Astrocyte (in vitro differentiated cells and primary cell): ENCODE results near the gene ZFYVE21. TPM values are rescaled to one million over a fixed set of nuclear protein-coding genes. Genes with fewer than 3 reads are reported as not detected.

Experiments used
- DNase-seq: peaks from one replicate; pipeline ENCODE4 v3.0.0-alpha.2; 2010; ENCODE audit warnings: low read depth
- FAIRE-seq: peaks from 2 replicates; lab custom pipeline; 2011; peaks lifted over from hg19 to GRCh38; lab: Jason Lieb, UNC
- H2AFZ ChIP-seq: 2 replicates; pipeline ENCODE4 v1.6.0; 2012; ENCODE audit warnings: low read depth, low read length, inconsistent platforms
- H3K27ac ChIP-seq: 2 replicates; pipeline ENCODE4 v1.5.1; 2011; ENCODE audit warnings: low read depth, low read length, inconsistent platforms
- H3K27me3 ChIP-seq: 2 replicates; pipeline ENCODE4 v1.6.0; 2011; ENCODE audit warnings: low read length, inconsistent platforms; ENCODE audit not compliant: insufficient read depth
- H3K36me3 ChIP-seq: 2 replicates; pipeline ENCODE4 v1.5.1; 2011; ENCODE audit warnings: low read length, inconsistent platforms; ENCODE audit not compliant: insufficient read depth
- H3K4me1 ChIP-seq: 2 replicates; pipeline ENCODE4 v1.5.1; 2011; ENCODE audit warnings: low read length, inconsistent platforms; ENCODE audit not compliant: insufficient read depth
- H3K4me2 ChIP-seq: 2 replicates; pipeline ENCODE4 v1.6.0; 2012; ENCODE audit warnings: low read length, inconsistent platforms
- H3K4me3 ChIP-seq: 2 replicates; pipeline ENCODE4 v1.5.1; 2011; ENCODE audit warnings: low read depth, mild to moderate bottlenecking, low read length, inconsistent platforms; ENCODE audit not compliant: insufficient read depth
- H3K79me2 ChIP-seq: 2 replicates; pipeline ENCODE4 v1.6.0; 2012; ENCODE audit warnings: mild to moderate bottlenecking, low read length, inconsistent platforms; ENCODE audit not compliant: insufficient read depth
- H3K9ac ChIP-seq: 2 replicates; pipeline ENCODE4 v1.6.0; 2012; ENCODE audit warnings: mild to moderate bottlenecking, low read length, inconsistent platforms
- H3K9me3 ChIP-seq: 2 replicates; pipeline ENCODE4 v1.5.1; 2012; ENCODE audit warnings: low read depth, mild to moderate bottlenecking, low read length, inconsistent platforms; ENCODE audit not compliant: insufficient read depth
- H4K20me1 ChIP-seq: 2 replicates; pipeline ENCODE4 v1.6.0; 2012; ENCODE audit warnings: low read length, inconsistent platforms; ENCODE audit not compliant: insufficient read depth
- H3K27ac Mint-ChIP-seq: one replicate; pipeline ENCODE4 v1.8.0; 2021; ENCODE audit warnings: mild to moderate bottlenecking, mixed read lengths; ENCODE audit not compliant: unreplicated experiment
- H3K27me3 Mint-ChIP-seq: one replicate; pipeline ENCODE4 v1.8.0; 2021; ENCODE audit warnings: low read depth, mixed read lengths; ENCODE audit not compliant: unreplicated experiment
- H3K36me3 Mint-ChIP-seq: one replicate; pipeline ENCODE4 v1.8.0; 2021; ENCODE audit warnings: low read depth, mixed read lengths; ENCODE audit not compliant: unreplicated experiment
- H3K4me1 Mint-ChIP-seq: one replicate; pipeline ENCODE4 v1.8.0; 2021; ENCODE audit warnings: low read depth, mixed read lengths; ENCODE audit not compliant: unreplicated experiment
- H3K4me3 Mint-ChIP-seq: one replicate; pipeline ENCODE4 v1.8.0; 2021; ENCODE audit warnings: mild to moderate bottlenecking, moderate library complexity, mixed read lengths; ENCODE audit not compliant: unreplicated experiment
- H3K9me3 Mint-ChIP-seq: one replicate; pipeline ENCODE4 v1.8.0; 2021; ENCODE audit warnings: mild to moderate bottlenecking, mixed read lengths; ENCODE audit not compliant: unreplicated experiment
- EZH2 ChIP-seq: IDR thresholded peaks from 2 replicates; pipeline ENCODE4 v1.6.1; 2012; ENCODE audit warnings: mild to moderate bottlenecking, low read length, inconsistent platforms; ENCODE audit not compliant: insufficient read depth
- total RNA-seq: library from RNA; stranded (reverse); gene quantifications from 2 replicates; pipeline ENCODE4 v1.2.1, GENCODE V29; 2021
- TF ChIP-seq, protein P1 (sequence below): IDR thresholded peaks from 2 replicates; pipeline ENCODE4 v1.5.1; 2011; ENCODE audit warnings: low read depth, mild to moderate bottlenecking, inconsistent platforms, low read length, moderate library complexity; ENCODE audit not compliant: insufficient read depth

ZFYVE21 gene
- total RNA-seq, 1 donor from 2014 or later, result 41.7 TPM

DNA sequence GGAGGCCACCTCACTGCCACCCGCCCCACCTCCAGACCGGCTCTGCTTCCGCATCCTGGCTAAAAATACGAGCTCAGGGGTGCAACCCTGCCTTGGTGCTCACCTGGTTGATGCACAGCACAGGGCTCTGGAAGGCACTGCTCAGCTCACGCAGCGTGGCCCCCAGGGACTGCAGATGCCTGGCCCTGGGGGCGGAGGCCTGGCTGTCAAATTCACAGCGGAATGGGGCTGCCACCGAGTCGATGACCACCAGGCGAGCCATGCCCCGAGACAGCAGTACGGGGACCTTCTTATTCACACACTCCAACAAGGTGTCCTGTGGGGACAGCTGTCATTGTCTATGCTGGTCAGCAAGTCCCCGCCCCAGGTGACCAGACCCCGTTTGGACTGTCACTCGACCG is 16.3 kb upstream of the ZFYVE21 start:
- H3K27ac Mint-ChIP-seq, result no peak overlapping the region
- H3K27me3 Mint-ChIP-seq, result no peaks in the 10 kb centered on the region
- DNase-seq, result no peak
- no peak for TF ChIP-seq EZH2
- TF ChIP-seq, protein P1, sequence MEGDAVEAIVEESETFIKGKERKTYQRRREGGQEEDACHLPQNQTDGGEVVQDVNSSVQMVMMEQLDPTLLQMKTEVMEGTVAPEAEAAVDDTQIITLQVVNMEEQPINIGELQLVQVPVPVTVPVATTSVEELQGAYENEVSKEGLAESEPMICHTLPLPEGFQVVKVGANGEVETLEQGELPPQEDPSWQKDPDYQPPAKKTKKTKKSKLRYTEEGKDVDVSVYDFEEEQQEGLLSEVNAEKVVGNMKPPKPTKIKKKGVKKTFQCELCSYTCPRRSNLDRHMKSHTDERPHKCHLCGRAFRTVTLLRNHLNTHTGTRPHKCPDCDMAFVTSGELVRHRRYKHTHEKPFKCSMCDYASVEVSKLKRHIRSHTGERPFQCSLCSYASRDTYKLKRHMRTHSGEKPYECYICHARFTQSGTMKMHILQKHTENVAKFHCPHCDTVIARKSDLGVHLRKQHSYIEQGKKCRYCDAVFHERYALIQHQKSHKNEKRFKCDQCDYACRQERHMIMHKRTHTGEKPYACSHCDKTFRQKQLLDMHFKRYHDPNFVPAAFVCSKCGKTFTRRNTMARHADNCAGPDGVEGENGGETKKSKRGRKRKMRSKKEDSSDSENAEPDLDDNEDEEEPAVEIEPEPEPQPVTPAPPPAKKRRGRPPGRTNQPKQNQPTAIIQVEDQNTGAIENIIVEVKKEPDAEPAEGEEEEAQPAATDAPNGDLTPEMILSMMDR, result no peak
- H3K4me3 Mint-ChIP-seq, result no peak overlapping the region
- Histone ChIP-seq H3K9ac (no peak overlapping the region), H3K4me2 (no peak overlapping the region), H3K27ac (no peak overlapping the region), H3K27me3 (no peaks in the 10 kb centered on the region), H3K36me3 (peaks cover 11% of the 10 kb centered on the region), H3K9me3 (no peaks in the 10 kb centered on the region), H3K4me1 (peaks cover 23% of the 10 kb centered on the region), H3K4me3 (no peak overlapping the region), H4K20me1 (peaks cover 75% of the 10 kb centered on the region), H3K79me2 (peaks cover 54% of the 10 kb centered on the region), H2AFZ (no peak overlapping the region)
- H3K4me1 Mint-ChIP-seq, result peaks cover 14% of the 10 kb centered on the region
- H3K9me3 Mint-ChIP-seq, result no peaks in the 10 kb centered on the region
- FAIRE-seq, result no peak
- peaks cover 3% of the 10 kb centered on the region for H3K36me3 Mint-ChIP-seq

DNA sequence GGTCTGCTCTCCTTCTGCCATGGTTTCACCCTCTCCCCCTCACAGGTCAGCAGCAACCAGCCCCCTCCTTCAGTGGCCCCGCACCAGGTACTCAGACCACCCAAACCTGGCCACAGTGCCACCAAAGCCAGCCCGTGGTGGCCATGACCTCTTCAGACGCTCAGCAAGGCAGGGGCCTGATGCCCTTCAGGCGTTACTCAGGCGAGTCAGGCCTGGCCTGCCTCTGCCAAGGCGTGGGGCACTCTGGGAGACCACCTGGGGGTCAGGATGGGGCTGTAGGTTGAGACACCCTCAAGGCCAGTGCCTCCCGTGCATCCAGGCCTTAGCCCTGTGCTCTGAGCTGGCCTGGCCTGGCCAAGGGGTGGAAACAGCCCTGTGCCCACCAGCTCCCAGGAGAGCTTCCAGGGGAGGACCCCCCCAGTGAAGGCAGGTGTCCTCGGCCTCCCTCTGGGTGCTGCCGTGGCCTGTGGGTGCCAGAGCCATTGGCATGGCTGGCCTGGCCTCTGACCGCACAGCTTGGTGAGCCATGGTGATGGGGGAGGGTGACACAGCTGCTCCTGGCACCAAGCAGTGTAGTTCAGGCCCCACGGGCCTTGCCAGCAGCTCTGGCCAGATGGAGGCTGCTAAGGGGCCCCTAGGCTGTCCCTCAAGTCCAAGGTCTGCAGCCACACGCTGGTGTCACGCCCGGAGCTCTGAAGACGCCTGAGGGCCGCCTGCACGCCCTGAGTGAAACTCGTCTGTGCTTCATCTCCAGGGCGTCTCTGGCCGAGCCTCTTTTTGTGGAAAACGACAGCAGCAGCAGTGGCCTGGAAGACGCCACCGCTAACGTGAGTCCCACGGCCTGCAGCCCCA is 15.5 kb upstream of the ZFYVE21 start:
- Histone ChIP-seq H3K9me3 (no peaks in the 10 kb centered on the region), H2AFZ (no peak overlapping the region), H4K20me1 (peaks cover 76% of the 10 kb centered on the region), H3K4me3 (no peak overlapping the region), H3K4me1 (peaks cover 23% of the 10 kb centered on the region), H3K27me3 (no peaks in the 10 kb centered on the region), H3K79me2 (peaks cover 49% of the 10 kb centered on the region), H3K27ac (no peak overlapping the region), H3K9ac (no peak overlapping the region), H3K4me2 (no peak overlapping the region), H3K36me3 (peaks cover 9% of the 10 kb centered on the region)
- H3K27me3 Mint-ChIP-seq, result no peaks in the 10 kb centered on the region
- peaks cover 3% of the 10 kb centered on the region for H3K36me3 Mint-ChIP-seq
- no peak for DNase-seq
- no peak for FAIRE-seq
- TF ChIP-seq, protein P1, result no peak
- TF ChIP-seq EZH2, result no peak
- H3K9me3 Mint-ChIP-seq, result no peaks in the 10 kb centered on the region
- peaks cover 14% of the 10 kb centered on the region for H3K4me1 Mint-ChIP-seq
- H3K27ac Mint-ChIP-seq, result no peak overlapping the region
- H3K4me3 Mint-ChIP-seq, result no peak overlapping the region
